SK-N-SH (cell line): Measurements from ENCODE around the gene LRRC1. TPM values are rescaled to one million over a fixed set of nuclear protein-coding genes. Genes with fewer than 3 reads are reported as not detected.

ENCODE experiments used
- CTCF ChIA-PET: fragments of 300-600, 350-600 bp; formaldehyde crosslinking; extraction: SDS; loops from one replicate; lab custom pipeline; 2021; lab: Yijun Ruan, JAX
- POLR2A ChIA-PET: fragments of 350-600 bp; sonication (Branson Sonifier 250); formaldehyde crosslinking; extraction: SDS; loops from one replicate; lab custom pipeline; 2020; ENCODE audit warnings: antibody characterized with exemption, inconsistent platforms; lab: Yijun Ruan, JAX
- DNase-seq: peaks from one replicate; pipeline ENCODE4 v3.0.0; 2012
- H2AFZ ChIP-seq: fragments of 200-600 bp; sonication (generic); 2 replicates; pipeline ENCODE4 v1.8.1; 2016; ENCODE audit warnings: antibody characterized with exemption, mild to moderate bottlenecking, low read depth
- H3F3A ChIP-seq: fragments of 200-600 bp; sonication (generic); replicated peaks from 2 replicates; pipeline ENCODE3; 2016; ENCODE audit warnings: antibody characterized with exemption, mild to moderate bottlenecking; ENCODE audit not compliant: insufficient read depth
- H3K27ac ChIP-seq, 2 experiments: fragments of 200-500 bp in 1 of 2; fragments of 200-600 bp in 1 of 2; sonication (Bioruptor generic) in 1 of 2; sonication (generic), shearing (Covaris generic) in 1 of 2; 2 replicates each; pipeline versions ENCODE4 v1.5.1 to v1.6.1; 2014 to 2016; ENCODE audit warnings: low read depth in 2 of 2, inconsistent platforms in 1 of 2, low read length in 1 of 2, mild to moderate bottlenecking in 1 of 2, mixed read lengths in 1 of 2
- H3K27me3 ChIP-seq: fragments of 200-600 bp; sonication (generic), shearing (Covaris generic); 2 replicates; pipeline ENCODE4 v1.6.1; 2016; ENCODE audit warnings: mixed run types; ENCODE audit not compliant: insufficient read depth
- H3K36me3 ChIP-seq, 2 experiments: fragments of 200-500 bp in 1 of 2; fragments of 200-600 bp in 1 of 2; sonication (Bioruptor generic) in 1 of 2; sonication (generic) in 1 of 2; replicated peaks in 1 of 2; 2 replicates each; pipeline versions ENCODE3 to v1.5.1; 2014 to 2016; ENCODE audit warnings: low read length in 1 of 2, mild to moderate bottlenecking in 1 of 2; ENCODE audit not compliant: insufficient read depth in 2 of 2, control insufficient read depth in 1 of 2
- H3K4me1 ChIP-seq, 2 experiments: fragments of 200-500 bp in 1 of 2; fragments of 200-600 bp in 1 of 2; sonication (Bioruptor generic) in 1 of 2; sonication (generic), shearing (Covaris generic) in 1 of 2; 2 replicates each; pipeline versions ENCODE4 v1.5.1 to v1.6.1; 2014 to 2016; ENCODE audit warnings: low read depth in 1 of 2, low read length in 1 of 2, mixed run types in 1 of 2; ENCODE audit not compliant: insufficient read depth in 2 of 2, control insufficient read depth in 1 of 2
- H3K4me2 ChIP-seq: fragments of 200-600 bp; sonication (generic), shearing (Covaris generic); 2 replicates; pipeline ENCODE4 v1.6.1; 2017; ENCODE audit warnings: mixed run types
- H3K4me3 ChIP-seq, 2 experiments: fragments of 200-500 bp in 1 of 2; fragments of 200-600 bp in 1 of 2; sonication (Bioruptor generic) in 1 of 2; sonication (generic), shearing (Covaris generic) in 1 of 2; 2 replicates each; pipeline versions ENCODE4 v1.5.1 to v1.8.1; 2014 to 2016; ENCODE audit warnings: low read depth in 2 of 2, inconsistent platforms in 1 of 2, low read length in 1 of 2, mild to moderate bottlenecking in 1 of 2, mixed read lengths in 1 of 2, moderate library complexity in 1 of 2
- H3K79me2 ChIP-seq: fragments of 200-600 bp; sonication (generic); 2 replicates; pipeline ENCODE4 v1.8.1; 2017; ENCODE audit warnings: mild to moderate bottlenecking; ENCODE audit not compliant: insufficient read depth
- H3K9ac ChIP-seq: fragments of 200-600 bp; sonication (generic); 2 replicates; pipeline ENCODE4 v1.6.1; 2017; ENCODE audit warnings: mixed run types
- H3K9me2 ChIP-seq: fragments of 200-600 bp; sonication (generic); 2 replicates; pipeline ENCODE4 v1.6.1; 2017; ENCODE audit warnings: mixed run types
- H3K9me3 ChIP-seq: fragments of 200-600 bp; sonication (generic); 2 replicates; pipeline ENCODE4 v1.6.1; 2017; ENCODE audit warnings: mixed run types, mild to moderate bottlenecking, moderate library complexity
- H4K20me1 ChIP-seq: fragments of 200-600 bp; sonication (generic); 2 replicates; pipeline ENCODE4 v1.6.1; 2017; ENCODE audit warnings: mild to moderate bottlenecking, mixed run types; ENCODE audit not compliant: insufficient read depth
- ELF1 ChIP-seq: IDR thresholded peaks from 2 replicates; pipeline ENCODE4 v1.4.0; 2012
- EZH2phosphoT487 ChIP-seq: fragments of 200-600 bp; sonication (generic); IDR thresholded peaks from 2 replicates; pipeline ENCODE4 v1.6.1; 2017; ENCODE audit warnings: low read depth, mixed run types, mild to moderate bottlenecking, antibody characterized with exemption, moderate library complexity, borderline replicate concordance
- FOSL2 ChIP-seq: IDR thresholded peaks from 2 replicates; pipeline ENCODE4 v1.4.0; 2012; ENCODE audit warnings: low read depth, mild to moderate bottlenecking, moderate library complexity, borderline replicate concordance
- FOXJ3 ChIP-seq: sonication (generic); formaldehyde crosslinking; IDR thresholded peaks from 2 replicates; pipeline ENCODE4 v1.5.1; 2020; ENCODE audit warnings: mild to moderate bottlenecking, missing genetic modification reagents
- GABPA ChIP-seq: IDR thresholded peaks from 2 replicates; pipeline ENCODE4 v1.4.0; 2012; ENCODE audit warnings: low read depth, mild to moderate bottlenecking
- GATA2 ChIP-seq: sonication (generic); formaldehyde crosslinking; IDR thresholded peaks from 2 replicates; pipeline ENCODE4 v1.5.0; 2020; ENCODE audit warnings: mild to moderate bottlenecking, missing genetic modification reagents
- RXRA ChIP-seq: IDR thresholded peaks from 2 replicates; pipeline ENCODE4 v1.4.0; 2012; ENCODE audit warnings: low read depth, mild to moderate bottlenecking, borderline replicate concordance
- TAF1 ChIP-seq: IDR thresholded peaks from 2 replicates; pipeline ENCODE4 v1.6.1; 2012; ENCODE audit warnings: low read depth, mild to moderate bottlenecking, low read length, moderate library complexity, borderline replicate concordance
- TCF12 ChIP-seq: IDR thresholded peaks from 2 replicates; pipeline ENCODE4 v1.4.0; 2012
- TEAD4 ChIP-seq: IDR thresholded peaks from 2 replicates; pipeline ENCODE4 v1.4.0; 2012; ENCODE audit warnings: mild to moderate bottlenecking, borderline replicate concordance; ENCODE audit not compliant: insufficient read depth
- WGBS: methylation state at CpG from one replicate; pipeline ENCODE4 v1.1.6; 2017; ENCODE audit warnings: low lambda C conversion rate; 5-methylcytosine and 5-hydroxymethylcytosine counted together
- polyA plus RNA-seq, 3 experiments: library from polyadenylated mRNA; depleted of rRNA; stranded (reverse); fragments of >200 nt; gene quantifications; 2 replicates each; pipeline ENCODE4 v1.2.3, GENCODE V29; 2012
- TF ChIP-seq, protein P1 (sequence below): fragments of 150-350 bp; IDR thresholded peaks from 2 replicates; pipeline ENCODE4 v1.6.1; 2016; ENCODE audit warnings: mild to moderate bottlenecking, low read depth, low read length
- TF ChIP-seq, protein P2 (sequence below): fragments of 150-350 bp; IDR thresholded peaks from 2 replicates; pipeline ENCODE4 v1.6.1; 2017; ENCODE audit warnings: antibody characterized with exemption, low read length, low read depth, borderline replicate concordance
- TF ChIP-seq, protein P3 (sequence below): IDR thresholded peaks from 2 replicates; pipeline ENCODE4 v1.4.0; 2012; ENCODE audit warnings: low read depth, borderline replicate concordance

The LRRC1 gene
- polyA plus RNA-seq, 1 of the 3 experiments (the other 2 are of a cell fraction) = 0.84 TPM

DNA sequence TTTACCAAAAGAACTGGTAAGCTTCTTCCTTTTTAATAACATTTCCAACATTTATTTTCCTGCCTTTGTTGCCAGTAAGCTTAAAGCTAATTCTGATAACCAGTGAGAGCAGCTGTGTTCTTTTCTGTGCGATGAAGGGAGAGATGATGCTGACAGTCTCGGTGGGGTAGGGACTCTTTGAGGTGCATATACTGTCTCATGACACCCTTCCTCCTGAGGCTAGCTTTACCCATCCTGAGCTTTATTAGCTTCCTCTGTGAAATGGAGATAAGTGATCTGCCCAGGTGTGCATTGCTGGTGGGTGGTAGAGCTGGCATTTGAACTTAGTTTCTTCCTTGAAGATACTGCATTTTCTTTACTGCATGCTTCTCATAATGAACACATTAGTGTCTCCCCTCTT, 92.5 kb downstream of the LRRC1 start:
- Histone ChIP-seq H4K20me1 (no peaks in the 10 kb centered on the region), H3K9me3 (no peaks in the 10 kb centered on the region), H3K79me2 (no peaks in the 10 kb centered on the region), H3K9me2 (no peaks in the 10 kb centered on the region), H3K4me2 (no peak overlapping the region), H3F3A (no peaks in the 10 kb centered on the region), H3K27me3 (no peaks in the 10 kb centered on the region), H3K27ac (no peak overlapping the region), H3K4me1 (no peaks in the 10 kb centered on the region), H3K9ac (no peak overlapping the region), H3K4me3 (no peak overlapping the region), H2AFZ (no peak overlapping the region), H3K36me3 (no peaks in the 10 kb centered on the region)
- CTCF ChIA-PET = no interaction called here
- DNase-seq = no peak
- POLR2A ChIA-PET = no interaction called here
- no peak for TF ChIP-seq RXRA
- TF ChIP-seq TAF1 = no peak
- no peak for TF ChIP-seq GABPA
- no peak for TF ChIP-seq FOSL2
- TF ChIP-seq TEAD4 = no peak
- no peak for TF ChIP-seq ELF1
- WGBS = 8% methylated on average over 2 of the region's 2 CpGs

DNA sequence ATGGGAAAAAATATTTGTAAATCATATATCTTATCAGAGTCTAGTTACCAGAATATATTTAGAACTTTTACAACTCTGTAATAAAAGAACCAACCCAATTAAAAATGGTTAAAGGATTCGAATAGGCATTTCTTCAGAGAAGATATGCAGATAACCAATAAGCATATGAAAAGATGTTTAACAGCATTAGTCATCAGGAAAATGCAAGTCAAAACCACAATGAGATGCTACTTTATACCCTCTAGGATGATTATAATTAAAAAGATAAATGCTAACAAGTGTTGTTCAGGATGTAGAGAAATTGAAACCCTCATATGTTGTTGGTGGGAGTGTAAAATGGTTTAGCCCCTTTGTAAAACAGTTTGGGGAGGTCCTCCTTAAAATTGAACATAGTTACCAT, 94.1 kb downstream of the LRRC1 start:
- no peaks in the 10 kb centered on the region for H3K27me3 ChIP-seq
- no peaks in the 10 kb centered on the region for H3K9me2 ChIP-seq
- H3K27ac ChIP-seq = no peak overlapping the region
- CTCF ChIA-PET = no interaction called here
- H3K4me3 ChIP-seq = no peak overlapping the region
- WGBS = 7% methylated on average over 1 of the region's 1 CpG
- no peak overlapping the region for H3K4me2 ChIP-seq
- no peaks in the 10 kb centered on the region for H3K79me2 ChIP-seq
- POLR2A ChIA-PET = no interaction called here
- no peaks in the 10 kb centered on the region for H3F3A ChIP-seq
- H3K36me3 ChIP-seq = no peaks in the 10 kb centered on the region
- no peak for DNase-seq
- no peaks in the 10 kb centered on the region for H3K9me3 ChIP-seq
- no peaks in the 10 kb centered on the region for H3K4me1 ChIP-seq
- H2AFZ ChIP-seq = no peak overlapping the region
- TF ChIP-seq, protein P1, sequence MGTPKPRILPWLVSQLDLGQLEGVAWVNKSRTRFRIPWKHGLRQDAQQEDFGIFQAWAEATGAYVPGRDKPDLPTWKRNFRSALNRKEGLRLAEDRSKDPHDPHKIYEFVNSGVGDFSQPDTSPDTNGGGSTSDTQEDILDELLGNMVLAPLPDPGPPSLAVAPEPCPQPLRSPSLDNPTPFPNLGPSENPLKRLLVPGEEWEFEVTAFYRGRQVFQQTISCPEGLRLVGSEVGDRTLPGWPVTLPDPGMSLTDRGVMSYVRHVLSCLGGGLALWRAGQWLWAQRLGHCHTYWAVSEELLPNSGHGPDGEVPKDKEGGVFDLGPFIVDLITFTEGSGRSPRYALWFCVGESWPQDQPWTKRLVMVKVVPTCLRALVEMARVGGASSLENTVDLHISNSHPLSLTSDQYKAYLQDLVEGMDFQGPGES = no peak
- TF ChIP-seq EZH2phosphoT487 (no peak), FOXJ3 (CRISPR knock-in tag) (no peak), TCF12 (no peak)
- no peak overlapping the region for H3K9ac ChIP-seq
- H4K20me1 ChIP-seq = no peaks in the 10 kb centered on the region

DNA sequence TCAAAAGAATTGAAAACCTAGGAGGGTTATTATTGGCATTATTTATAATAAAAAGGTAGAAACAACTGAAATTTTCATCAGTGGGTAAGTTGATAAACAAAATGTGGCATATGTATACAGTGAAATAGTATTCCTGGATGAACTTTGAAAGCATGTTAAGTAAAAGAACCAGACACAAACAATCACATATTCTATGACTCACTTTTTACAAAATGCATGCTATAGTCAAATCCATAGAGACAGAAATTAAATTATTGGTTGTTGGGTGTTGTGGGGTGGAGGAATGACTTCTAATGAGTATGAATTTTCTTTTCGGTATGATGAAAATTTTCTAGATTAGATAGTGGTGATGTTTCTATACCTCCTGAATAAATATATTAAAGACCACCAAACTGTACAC, 94.6 kb downstream of the LRRC1 start:
- Histone ChIP-seq H3K4me3 (no peak overlapping the region), H4K20me1 (no peaks in the 10 kb centered on the region), H3K4me2 (no peak overlapping the region), H3K4me1 (no peaks in the 10 kb centered on the region), H3K27ac (no peak overlapping the region), H3K9me3 (no peaks in the 10 kb centered on the region), H3K9ac (no peak overlapping the region), H3K36me3 (no peaks in the 10 kb centered on the region), H3K9me2 (no peaks in the 10 kb centered on the region), H3K79me2 (no peaks in the 10 kb centered on the region), H3K27me3 (no peaks in the 10 kb centered on the region), H2AFZ (no peak overlapping the region), H3F3A (no peaks in the 10 kb centered on the region)
- TF ChIP-seq, protein P2, sequence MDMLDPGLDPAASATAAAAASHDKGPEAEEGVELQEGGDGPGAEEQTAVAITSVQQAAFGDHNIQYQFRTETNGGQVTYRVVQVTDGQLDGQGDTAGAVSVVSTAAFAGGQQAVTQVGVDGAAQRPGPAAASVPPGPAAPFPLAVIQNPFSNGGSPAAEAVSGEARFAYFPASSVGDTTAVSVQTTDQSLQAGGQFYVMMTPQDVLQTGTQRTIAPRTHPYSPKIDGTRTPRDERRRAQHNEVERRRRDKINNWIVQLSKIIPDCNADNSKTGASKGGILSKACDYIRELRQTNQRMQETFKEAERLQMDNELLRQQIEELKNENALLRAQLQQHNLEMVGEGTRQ = no peak
- TF ChIP-seq, protein P3, sequence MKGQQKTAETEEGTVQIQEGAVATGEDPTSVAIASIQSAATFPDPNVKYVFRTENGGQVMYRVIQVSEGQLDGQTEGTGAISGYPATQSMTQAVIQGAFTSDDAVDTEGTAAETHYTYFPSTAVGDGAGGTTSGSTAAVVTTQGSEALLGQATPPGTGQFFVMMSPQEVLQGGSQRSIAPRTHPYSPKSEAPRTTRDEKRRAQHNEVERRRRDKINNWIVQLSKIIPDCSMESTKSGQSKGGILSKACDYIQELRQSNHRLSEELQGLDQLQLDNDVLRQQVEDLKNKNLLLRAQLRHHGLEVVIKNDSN = no peak
- TF ChIP-seq, protein P1 = no peak
- TF ChIP-seq GATA2 = no peak
- no peak for DNase-seq
- ChIA-PET CTCF (no interaction called here), POLR2A (no interaction called here)
- 6% methylated on average over 1 of the region's 1 CpG for WGBS
